ENCODE measurements around the gene NPDC1. TPM values are rescaled to one million over a fixed set of nuclear protein-coding genes. Genes with fewer than 3 reads are reported as not detected.

Gene NPDC1
- total RNA-seq, 4 donors from 2014 or later = 11.3 to 22.3 (median 19.0) TPM

DNA sequence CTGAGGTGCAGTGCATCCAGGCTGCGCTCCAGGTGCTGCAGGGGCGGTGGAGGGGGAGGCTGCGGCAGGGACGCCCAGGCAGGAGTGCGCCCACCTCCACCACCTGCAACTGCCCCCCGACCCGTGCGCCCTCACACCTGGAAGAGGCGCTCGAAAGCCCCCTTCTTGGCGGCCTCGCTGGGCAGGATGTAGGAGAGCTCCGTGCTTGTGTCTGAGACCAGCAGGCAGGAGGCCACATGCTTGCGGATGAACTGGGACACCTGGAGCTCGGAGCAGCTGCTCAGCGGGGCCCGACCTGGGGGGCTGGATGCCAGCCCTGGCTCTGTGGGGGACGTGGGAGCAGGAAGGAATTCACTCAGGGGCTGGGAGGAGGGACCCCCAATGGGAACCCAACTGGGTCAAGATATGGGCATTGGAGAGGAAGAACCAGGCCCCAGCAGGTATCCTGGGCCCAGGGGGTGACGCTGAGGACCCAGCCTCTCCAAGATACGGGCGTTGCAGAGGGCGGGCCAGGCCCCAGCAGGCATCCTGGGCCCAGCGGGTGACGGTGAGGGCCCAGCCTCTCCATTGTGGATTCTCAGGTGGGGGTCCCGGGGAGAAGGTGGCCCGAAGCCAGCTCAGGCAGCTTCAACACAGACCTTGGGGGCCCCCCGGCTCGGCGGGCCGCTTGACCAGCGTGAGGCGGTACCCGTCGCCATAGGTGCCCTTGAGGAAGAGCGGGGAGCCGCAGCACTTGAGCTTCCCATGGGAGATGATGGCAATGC is 31.0 kb downstream of the NPDC1 start:
- TF ChIP-seq, protein P1, sequence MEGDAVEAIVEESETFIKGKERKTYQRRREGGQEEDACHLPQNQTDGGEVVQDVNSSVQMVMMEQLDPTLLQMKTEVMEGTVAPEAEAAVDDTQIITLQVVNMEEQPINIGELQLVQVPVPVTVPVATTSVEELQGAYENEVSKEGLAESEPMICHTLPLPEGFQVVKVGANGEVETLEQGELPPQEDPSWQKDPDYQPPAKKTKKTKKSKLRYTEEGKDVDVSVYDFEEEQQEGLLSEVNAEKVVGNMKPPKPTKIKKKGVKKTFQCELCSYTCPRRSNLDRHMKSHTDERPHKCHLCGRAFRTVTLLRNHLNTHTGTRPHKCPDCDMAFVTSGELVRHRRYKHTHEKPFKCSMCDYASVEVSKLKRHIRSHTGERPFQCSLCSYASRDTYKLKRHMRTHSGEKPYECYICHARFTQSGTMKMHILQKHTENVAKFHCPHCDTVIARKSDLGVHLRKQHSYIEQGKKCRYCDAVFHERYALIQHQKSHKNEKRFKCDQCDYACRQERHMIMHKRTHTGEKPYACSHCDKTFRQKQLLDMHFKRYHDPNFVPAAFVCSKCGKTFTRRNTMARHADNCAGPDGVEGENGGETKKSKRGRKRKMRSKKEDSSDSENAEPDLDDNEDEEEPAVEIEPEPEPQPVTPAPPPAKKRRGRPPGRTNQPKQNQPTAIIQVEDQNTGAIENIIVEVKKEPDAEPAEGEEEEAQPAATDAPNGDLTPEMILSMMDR (IDR thresholded peaks at IDR 0.05 in 4 of 5, conservative IDR thresholded peaks at IDR 0.05 in 1 of 5) = no peak
- TF ChIP-seq POLR2A (IDR thresholded peaks at IDR 0.05) = no peak
- H3K4me1 ChIP-seq = no peaks in the 10 kb centered on the region
- H3K27ac ChIP-seq = no peak overlapping the region
- no peak for ATAC-seq
- no peaks in the 10 kb centered on the region for H3K9me3 ChIP-seq
- intact Hi-C loops (cut with DNase I; ENCODE audit: low total_unique reads) (no loop called here), in situ Hi-C loops (cut with MboI; ENCODE audit: low sequenced_read_pairs in 4 of 4) (no loop called here)
- no peak for DNase-seq
- no peak overlapping the region for H3K4me3 ChIP-seq
- no peaks in the 10 kb centered on the region for H3K27me3 ChIP-seq
- H3K36me3 ChIP-seq = peaks cover 0 to 55% of the 10 kb centered on the region in 2 donors

DNA sequence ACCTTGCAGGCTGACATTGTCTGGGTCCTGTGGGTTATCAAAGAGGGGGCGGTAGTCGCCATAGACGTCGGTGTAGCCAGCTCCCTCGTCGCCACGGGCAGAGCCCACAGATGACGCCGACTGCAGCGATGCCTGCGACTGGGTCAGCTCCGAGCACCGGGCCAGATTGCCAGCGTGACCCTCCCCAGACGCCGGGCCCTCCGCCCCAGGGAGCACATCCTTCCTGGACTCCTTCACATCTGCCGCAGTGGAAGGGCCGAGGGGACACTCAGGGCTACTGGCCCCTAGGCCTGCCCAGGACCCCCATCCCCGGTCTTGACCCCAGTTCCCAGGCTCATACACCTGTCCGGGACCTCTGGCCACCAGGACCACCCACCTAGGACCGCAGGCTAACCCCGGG is 31.8 kb downstream of the NPDC1 start:
- Histone ChIP-seq H3K4me3 (no peak overlapping the region), H3K27me3 (no peaks in the 10 kb centered on the region), H3K4me1 (no peaks in the 10 kb centered on the region), H3K36me3 (peaks cover 0 to 62% of the 10 kb centered on the region in 2 donors), H3K9me3 (no peaks in the 10 kb centered on the region), H3K27ac (no peak overlapping the region)
- DNase-seq = no peak
- in situ Hi-C loops (cut with MboI; ENCODE audit: low sequenced_read_pairs in 4 of 4) = no loop called here
- no peak for ATAC-seq
- intact Hi-C loops (cut with DNase I; ENCODE audit: low total_unique reads) = no loop called here
- TF ChIP-seq, protein P1 (IDR thresholded peaks at IDR 0.05 in 4 of 5, conservative IDR thresholded peaks at IDR 0.05 in 1 of 5) = no peak
- TF ChIP-seq POLR2A (IDR thresholded peaks at IDR 0.05) = no peak

DNA sequence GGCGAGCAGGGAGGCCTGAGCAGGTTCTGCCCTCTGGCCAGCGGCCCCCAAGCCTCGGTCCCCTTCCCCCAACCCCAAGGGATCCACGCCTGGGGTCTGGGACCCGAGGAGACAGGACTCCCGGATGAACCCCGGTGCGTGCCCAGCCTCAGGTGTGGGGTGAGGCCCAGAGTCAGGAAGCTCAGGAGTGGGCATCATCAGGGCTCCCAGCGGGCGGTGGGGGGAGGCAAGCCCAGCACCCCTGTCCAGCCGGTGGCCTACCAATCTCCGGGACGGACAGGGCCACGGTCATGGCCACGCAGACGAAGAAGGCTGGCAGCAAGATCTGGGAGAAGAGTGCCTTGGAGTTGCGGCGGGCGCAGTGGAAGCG is 32.4 kb downstream of the NPDC1 start:
- DNase-seq = no peak
- no peak for TF ChIP-seq POLR2A (IDR thresholded peaks at IDR 0.05)
- TF ChIP-seq, protein P1 (IDR thresholded peaks at IDR 0.05 in 4 of 5, conservative IDR thresholded peaks at IDR 0.05 in 1 of 5) = no peak
- H3K4me1 ChIP-seq = no peaks in the 10 kb centered on the region
- in situ Hi-C loops (cut with MboI; ENCODE audit: low sequenced_read_pairs in 4 of 4) (no loop called here), intact Hi-C loops (cut with DNase I; ENCODE audit: low total_unique reads) (no loop called here)
- no peaks in the 10 kb centered on the region for H3K27me3 ChIP-seq
- H3K4me3 ChIP-seq = no peak overlapping the region
- no peak overlapping the region for H3K27ac ChIP-seq
- H3K9me3 ChIP-seq = no peaks in the 10 kb centered on the region
- ATAC-seq = no peak
- H3K36me3 ChIP-seq = peaks cover 0 to 62% of the 10 kb centered on the region in 2 donors

DNA sequence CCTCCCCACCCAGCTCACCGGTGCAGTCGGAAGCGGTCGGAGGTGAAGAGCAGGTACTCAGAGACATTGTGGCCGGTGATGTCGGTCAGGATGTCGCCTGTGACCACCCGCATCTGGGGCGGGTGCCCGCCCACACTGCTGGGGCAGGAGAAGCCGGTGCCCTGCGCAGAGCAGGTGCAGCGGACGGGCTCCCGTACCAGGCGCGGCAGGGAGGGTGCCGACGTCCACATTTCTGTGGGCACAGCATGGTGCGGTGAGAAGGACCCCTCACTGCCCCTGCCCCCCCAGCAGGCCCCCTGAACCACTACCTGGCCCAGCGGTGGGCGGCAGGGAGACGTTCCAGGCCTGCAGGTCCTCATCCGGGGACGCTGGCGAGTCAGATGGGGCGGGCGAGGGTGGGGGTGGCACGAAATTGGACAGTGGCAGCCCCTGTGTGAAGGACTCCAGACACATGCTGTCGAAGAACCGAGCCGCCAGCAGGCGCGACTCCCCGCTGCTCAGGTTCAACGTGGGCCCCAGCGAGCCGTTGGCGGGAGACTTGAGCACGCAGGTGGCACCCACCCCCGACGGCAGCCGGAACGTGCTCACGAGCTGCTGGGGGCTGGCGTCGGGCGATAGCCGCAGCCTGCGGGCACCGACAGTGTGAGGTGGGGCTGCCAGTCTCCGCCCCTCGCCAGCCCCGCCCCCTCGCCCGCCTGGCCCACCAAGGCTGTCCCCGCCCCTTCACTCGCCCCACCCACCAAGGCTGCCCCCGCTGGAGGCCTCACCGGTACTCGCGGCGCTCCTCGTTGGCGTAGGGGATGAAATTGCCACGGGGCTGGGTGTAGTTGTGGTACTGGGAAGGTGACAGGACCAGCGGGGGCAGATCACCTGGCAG is 33.0 kb downstream of the NPDC1 start:
- in situ Hi-C loops (cut with MboI; ENCODE audit: low sequenced_read_pairs in 4 of 4) = no loop called here

More for the DNA sequence above, 33.0 kb downstream of the NPDC1 start:
- peaks cover 0 to 62% of the 10 kb centered on the region in 2 donors for H3K36me3 ChIP-seq
- intact Hi-C loops (cut with DNase I; ENCODE audit: low total_unique reads) = no loop called here
- H3K4me3 ChIP-seq = no peak overlapping the region
- TF ChIP-seq, protein P1 (IDR thresholded peaks at IDR 0.05 in 4 of 5, conservative IDR thresholded peaks at IDR 0.05 in 1 of 5) = no peak
- TF ChIP-seq POLR2A (IDR thresholded peaks at IDR 0.05) = no peak
- H3K27ac ChIP-seq = no peak overlapping the region
- ATAC-seq (no peak), DNase-seq (no peak)
- H3K9me3 ChIP-seq = no peaks in the 10 kb centered on the region
- H3K27me3 ChIP-seq = no peaks in the 10 kb centered on the region
- H3K4me1 ChIP-seq = no peaks in the 10 kb centered on the region
